CMK (cell line): ENCODE data around the gene OSGIN1.

Experiments
- DNase-seq: peaks from one replicate; pipeline ENCODE4 v3.0.0-alpha.2; 2010; ENCODE audit warnings: low read depth

OSGIN1 gene, protein sequence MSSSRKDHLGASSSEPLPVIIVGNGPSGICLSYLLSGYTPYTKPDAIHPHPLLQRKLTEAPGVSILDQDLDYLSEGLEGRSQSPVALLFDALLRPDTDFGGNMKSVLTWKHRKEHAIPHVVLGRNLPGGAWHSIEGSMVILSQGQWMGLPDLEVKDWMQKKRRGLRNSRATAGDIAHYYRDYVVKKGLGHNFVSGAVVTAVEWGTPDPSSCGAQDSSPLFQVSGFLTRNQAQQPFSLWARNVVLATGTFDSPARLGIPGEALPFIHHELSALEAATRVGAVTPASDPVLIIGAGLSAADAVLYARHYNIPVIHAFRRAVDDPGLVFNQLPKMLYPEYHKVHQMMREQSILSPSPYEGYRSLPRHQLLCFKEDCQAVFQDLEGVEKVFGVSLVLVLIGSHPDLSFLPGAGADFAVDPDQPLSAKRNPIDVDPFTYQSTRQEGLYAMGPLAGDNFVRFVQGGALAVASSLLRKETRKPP

GRCh38 chr16:83952940-83953795, at the start of gene OSGIN1:
Gene OSGIN1 (plus strand): TSS chr16:83953240. CDS start chr16:83957672, 4,432 bp downstream.
- peak; percentile 65 for DNase-seq

DNA sequence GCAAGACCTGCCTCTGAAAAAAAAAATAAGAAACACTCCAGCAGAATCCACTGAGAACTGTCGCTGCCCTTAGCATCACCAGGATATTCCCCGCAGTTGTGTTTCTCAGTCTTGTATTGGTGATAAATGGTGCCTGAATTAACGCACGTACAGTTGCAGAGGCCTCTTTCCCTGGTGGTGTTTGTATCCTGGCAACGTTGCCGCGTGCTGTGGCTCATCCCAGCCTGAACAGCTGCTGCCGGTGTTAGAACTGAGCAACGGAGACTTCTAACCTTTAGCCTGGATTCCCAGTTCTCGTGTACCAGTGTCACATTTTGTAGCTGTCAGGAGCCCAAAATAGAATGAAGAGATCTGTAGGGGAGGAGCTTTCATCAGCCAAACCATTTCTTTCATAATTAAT, 49.3 kb upstream of the OSGIN1 start:
- DNase-seq = no peak

DNA sequence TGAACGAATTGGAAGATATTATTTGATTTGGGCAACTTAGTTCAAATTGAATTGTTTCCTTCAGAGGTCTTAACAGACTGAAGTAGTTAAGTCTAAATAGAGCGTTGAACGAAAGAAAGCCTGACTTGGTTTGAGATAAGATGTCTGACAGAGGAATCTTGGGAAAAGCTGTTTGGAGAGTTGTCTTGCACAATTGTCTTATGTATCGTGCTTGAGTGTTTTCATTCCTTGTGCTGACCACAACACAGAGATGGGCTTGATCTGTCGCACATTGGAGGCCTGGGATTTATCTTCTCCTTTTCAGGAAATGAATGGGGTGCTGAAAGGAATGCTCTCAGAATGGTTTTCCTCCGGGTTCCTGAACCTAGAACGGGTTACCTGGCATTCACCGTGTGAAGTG, 46.4 kb upstream of the OSGIN1 start:
- no peak for DNase-seq

DNA sequence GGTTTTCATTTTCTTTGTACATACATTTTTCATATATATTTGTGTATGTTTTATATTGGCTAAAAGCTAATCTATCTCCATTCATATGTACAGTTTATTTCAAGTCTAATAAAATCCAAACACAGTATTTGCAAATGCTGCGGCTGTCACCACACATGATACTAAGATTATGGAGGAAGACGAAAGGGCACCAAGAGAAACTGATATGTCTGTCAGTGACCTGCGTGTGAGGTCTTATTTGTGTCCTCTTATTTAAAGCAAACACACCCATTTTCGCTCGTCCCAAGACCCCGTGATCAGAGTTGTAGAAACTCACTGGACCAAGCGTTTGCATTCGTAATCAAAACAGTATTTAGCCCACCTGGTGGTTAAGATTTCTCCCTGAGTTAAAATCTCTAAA, 45.9 kb upstream of the OSGIN1 start:
- DNase-seq = no peak

DNA sequence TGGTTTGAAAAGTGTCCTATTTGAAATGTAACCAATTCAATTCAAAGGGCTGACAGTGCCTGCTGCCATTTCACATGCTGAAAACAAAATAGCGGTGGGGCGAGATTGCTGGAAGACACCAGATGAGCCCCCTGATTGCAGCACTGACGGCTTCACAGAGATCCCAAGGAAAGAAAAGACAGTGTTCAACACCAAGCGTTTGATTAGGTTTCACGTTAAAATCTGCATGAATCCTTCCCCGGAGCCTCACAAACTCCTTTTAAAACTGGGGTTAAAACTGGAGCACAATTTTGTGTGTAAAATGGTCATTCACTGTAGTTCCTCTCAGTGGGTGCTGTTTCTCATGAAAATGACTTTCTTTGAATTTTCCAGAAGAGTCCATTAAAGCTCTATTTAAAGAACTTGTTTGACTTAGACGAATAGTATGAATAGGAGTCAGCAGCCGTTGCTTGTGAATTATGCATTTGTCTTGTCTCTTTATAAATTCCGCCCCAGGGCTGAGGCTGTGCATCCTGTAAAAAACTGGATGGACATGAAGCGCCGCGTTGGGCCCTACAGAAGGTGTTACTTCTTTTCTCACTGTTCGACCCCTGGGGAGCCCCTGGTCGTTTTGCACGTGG, 45.3 kb upstream of the OSGIN1 start:
- DNase-seq = no peak

DNA sequence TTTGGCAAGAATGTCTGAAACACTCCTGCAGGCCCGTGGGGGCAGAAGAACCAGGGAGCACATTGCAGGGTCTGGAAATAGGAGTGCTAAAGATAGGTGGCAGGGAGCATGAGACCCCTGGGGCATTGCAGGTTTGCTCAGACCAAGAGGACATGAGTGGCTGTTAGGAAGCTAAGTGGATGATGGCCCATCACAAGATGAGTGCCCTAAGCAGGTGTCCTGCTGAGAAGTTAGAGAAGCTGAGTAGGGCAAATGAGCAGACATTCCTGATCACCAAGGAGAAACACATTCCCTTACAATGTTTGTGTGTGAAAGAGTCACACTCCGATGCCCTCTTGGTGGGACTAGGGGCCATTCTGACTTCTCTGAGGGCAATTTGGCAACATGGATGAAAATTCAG, 44.2 kb upstream of the OSGIN1 start:
- no peak for DNase-seq

DNA sequence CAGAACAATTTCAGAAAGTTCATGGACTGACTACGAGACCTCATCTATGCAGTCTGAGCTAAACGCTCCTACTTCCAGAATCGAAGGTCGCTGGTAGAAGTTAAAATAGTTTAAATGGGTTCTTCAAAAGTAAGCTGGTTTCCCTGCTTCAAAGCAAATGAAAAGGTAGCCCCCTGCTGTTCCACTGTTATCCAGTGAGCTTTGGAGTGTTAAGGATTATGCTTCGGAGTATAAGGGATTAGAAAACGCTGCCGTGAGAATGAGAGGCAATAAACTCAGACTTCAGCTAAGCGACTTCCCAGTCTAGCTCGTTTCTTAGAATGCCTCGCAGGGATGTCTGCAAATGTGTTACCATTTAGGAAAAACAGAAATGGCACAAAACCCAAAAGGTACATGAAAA, 41.8 kb upstream of the OSGIN1 start:
- DNase-seq = no peak

- DNase-seq = no peak
Observed at GRCh38 chr16:83912519-83913244, 40.4 kb upstream of the OSGIN1 start.

DNA sequence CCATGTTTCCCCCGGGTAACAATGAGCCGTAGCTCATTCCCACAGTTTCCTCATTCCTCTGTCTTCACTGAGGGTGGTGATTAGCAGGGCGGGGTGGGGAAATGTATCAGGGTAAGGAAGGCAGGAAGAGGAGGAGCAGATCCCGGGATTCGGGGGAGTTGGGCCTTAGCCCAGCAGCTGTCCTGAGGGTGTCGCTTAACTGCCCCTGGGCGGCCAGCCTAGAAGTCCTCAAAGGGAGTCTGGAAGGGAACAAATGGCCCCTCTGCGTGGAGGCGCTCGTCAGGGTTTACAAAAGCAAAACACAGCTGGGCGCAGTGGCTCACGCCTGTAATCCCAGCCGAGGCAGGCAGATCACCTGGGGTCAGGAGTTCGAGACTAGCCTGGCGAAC, 39.8 kb upstream of the OSGIN1 start:
- no peak for DNase-seq

- DNase-seq = no peak
Observed at GRCh38 chr16:83914091-83914710, 38.8 kb upstream of the OSGIN1 start.

- DNase-seq = no peak
Observed at GRCh38 chr16:83915081-83915480, 38.0 kb upstream of the OSGIN1 start.

DNA sequence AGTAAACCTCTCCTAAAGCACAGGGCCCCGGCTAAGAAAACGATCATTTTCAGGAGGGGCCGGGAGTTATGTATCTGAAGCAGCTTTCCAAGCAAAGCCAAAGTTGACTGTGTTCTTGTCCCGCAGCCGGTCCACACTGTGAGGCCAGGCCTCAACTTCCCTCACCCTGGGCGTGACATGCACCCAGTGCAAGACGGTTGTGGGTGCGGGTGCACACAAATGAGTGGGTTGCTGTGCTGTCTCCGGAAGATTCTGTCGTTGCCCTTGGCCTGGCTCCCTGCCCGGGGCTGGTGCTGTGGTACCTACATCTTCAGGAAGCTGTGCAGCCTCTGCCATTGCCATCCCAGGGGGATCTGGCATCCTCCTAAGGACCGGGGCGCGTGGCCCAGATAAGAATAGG, 37.5 kb upstream of the OSGIN1 start:
- no peak for DNase-seq

GRCh38 chr16:83917152-83918120, 35.6 kb upstream of the OSGIN1 start:
- no peak for DNase-seq

DNA sequence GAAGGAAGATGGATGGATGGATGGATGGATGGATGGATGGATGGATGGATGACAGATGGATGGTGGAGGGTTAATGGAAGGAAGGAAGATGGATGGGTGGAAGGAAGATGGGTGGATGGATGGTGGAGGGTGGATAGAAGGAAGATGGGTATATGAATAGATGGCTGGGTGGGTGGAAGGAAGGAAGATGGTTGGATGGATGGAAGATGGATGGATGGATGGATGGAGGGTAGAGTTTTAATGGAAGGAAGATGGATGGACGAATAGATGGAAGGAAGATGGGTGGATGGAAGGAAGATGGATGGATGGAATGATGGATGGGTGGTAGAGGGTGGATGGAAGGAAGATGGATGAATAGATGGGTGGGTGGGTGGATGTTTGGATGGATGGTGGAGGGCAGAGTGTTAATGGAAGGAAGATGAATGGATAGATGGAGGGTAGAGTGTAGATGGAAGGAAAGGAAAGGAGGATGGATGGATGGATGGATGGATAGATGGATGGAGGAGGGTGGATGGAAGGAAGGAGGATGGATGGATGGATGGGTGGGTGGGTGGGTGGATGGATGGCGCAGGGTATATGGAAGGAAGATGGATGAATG, 32.0 kb upstream of the OSGIN1 start:
- no peak for DNase-seq

GRCh38 chr16:83923581-83924365, 29.3 kb upstream of the OSGIN1 start:
- no peak for DNase-seq

GRCh38 chr16:83924686-83925085, 28.4 kb upstream of the OSGIN1 start:
- DNase-seq = no peak

- DNase-seq = no peak
Observed at GRCh38 chr16:83925095-83925905, 27.7 kb upstream of the OSGIN1 start.
